ENCODE data around the gene HHIPL1.

HHIPL1 gene

GRCh38 chr14:99707921-99708320, 63.0 kb downstream of the HHIPL1 start:
- WGBS, 2 experiments (ENCODE audit: insufficient coverage in 2 of 2) = 93 to 94% methylated on average over 7 to 8 of the region's 9 CpGs
- Histone ChIP-seq H3K36me3 (ENCODE audit: control insufficient read depth, insufficient read depth, low read length) (no peaks in the 10 kb centered on the region), H3K4me3 (ENCODE audit: extremely low read depth, insufficient read depth, low read length, poor library complexity, severe bottlenecking) (no peak overlapping the region), H3K4me1 (ENCODE audit: control insufficient read depth, insufficient read depth, low read length, poor library complexity, severe bottlenecking) (no peaks in the 10 kb centered on the region), H3K27ac (ENCODE audit: low read depth, low read length, severe bottlenecking) (no peak overlapping the region), H3K9me3 (ENCODE audit: control insufficient read depth, low read length) (peaks cover 13% of the 10 kb centered on the region)

DNA sequence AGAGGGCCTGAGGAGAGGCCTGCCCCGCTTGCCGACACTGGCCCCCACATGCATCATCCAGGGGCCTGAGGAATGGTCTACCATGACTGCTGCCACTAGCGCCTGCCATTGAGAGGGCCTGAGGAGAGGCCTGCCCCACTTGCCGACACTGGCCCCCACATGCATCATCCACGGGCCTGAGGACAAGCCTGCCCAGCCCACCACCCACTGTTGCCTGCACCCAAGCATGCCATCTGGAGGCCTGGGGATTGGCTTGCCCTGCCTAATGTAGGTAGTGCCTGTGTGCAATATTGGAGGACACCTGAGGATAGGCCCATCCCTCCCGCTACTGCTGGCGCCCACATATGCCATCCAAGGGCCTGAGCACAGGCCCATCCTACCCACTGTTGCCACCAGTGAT, 63.5 kb downstream of the HHIPL1 start:
- Histone ChIP-seq H3K4me1 (ENCODE audit: control insufficient read depth, insufficient read depth, low read length, poor library complexity, severe bottlenecking) (no peaks in the 10 kb centered on the region), H3K9me3 (ENCODE audit: control insufficient read depth, low read length) (peaks cover 9% of the 10 kb centered on the region), H3K27ac (ENCODE audit: low read depth, low read length, severe bottlenecking) (no peak overlapping the region), H3K36me3 (ENCODE audit: control insufficient read depth, insufficient read depth, low read length) (no peaks in the 10 kb centered on the region), H3K4me3 (ENCODE audit: extremely low read depth, insufficient read depth, low read length, poor library complexity, severe bottlenecking) (no peak overlapping the region)
- 80 to 91% methylated on average over 5 to 7 of the region's 7 CpGs for WGBS, 2 experiments (ENCODE audit: insufficient coverage in 2 of 2)

DNA sequence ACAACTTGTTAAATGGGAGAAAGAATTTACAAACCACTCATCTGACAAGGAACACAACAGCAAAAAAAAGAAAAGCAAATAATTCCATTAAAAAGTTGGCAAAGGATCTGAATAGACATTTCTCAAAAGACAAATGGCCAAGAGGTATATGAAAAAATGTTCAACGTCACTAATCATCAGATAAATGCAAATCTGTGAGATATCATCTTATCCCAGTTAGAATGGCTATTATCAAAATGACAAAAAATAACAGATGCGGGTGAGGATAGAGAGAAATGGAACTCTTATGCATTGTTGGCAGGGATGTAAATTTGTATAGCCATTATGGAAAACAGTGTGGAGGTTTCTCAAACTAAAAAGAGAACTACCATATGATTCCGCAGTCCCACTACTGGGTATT, 69.0 kb downstream of the HHIPL1 start:
- Histone ChIP-seq H3K36me3 (ENCODE audit: control insufficient read depth, insufficient read depth, low read length) (no peaks in the 10 kb centered on the region), H3K27ac (ENCODE audit: low read depth, low read length, severe bottlenecking) (no peak overlapping the region), H3K9me3 (ENCODE audit: control insufficient read depth, low read length) (no peaks in the 10 kb centered on the region), H3K4me1 (ENCODE audit: control insufficient read depth, insufficient read depth, low read length, poor library complexity, severe bottlenecking) (no peaks in the 10 kb centered on the region), H3K4me3 (ENCODE audit: extremely low read depth, insufficient read depth, low read length, poor library complexity, severe bottlenecking) (no peak overlapping the region)
- 60% methylated on average over 1 of the region's 3 CpGs; no CpG with 5 or more reads in 1 of the 2 experiments for WGBS, 2 experiments (ENCODE audit: insufficient coverage in 2 of 2)

DNA sequence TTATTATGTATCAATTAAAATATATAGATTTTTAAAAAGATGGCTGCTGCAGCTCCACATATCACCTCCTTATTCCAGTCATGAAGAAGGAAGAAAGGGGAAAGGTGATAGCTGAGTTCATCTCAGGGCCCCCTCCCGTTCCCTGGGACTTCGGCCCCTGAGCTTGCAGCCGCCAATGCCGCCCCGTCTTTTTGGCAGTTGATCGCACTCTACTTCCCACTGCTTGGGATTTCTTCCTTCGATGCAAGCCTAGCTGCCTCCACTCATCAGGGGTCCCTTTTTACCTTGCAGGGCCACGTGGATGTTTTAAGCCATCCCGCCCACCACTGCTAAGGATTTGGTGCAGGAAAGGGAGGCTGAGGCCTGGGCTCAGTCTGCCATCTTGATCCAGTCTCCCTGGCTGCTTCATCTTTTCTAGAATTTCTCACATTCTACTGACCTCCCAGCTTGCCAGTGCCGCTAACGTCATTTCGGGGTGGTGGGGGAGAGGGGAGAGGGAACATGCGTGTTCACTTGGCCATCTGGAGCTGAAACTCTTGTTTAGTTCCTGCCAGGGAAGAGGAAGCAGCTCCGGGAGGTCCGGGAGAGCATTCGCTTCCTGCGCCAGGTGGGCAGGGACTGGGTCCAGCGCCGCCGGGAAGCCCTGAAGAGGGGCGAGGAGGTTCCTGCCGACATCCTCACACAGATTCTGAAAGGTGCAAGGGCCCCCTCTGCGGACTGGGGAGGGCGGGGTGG, 70.5 kb downstream of the HHIPL1 start:
- Histone ChIP-seq H3K36me3 (ENCODE audit: control insufficient read depth, insufficient read depth, low read length) (no peaks in the 10 kb centered on the region), H3K9me3 (ENCODE audit: control insufficient read depth, low read length) (no peaks in the 10 kb centered on the region), H3K27ac (ENCODE audit: low read depth, low read length, severe bottlenecking) (no peak overlapping the region), H3K4me3 (ENCODE audit: extremely low read depth, insufficient read depth, low read length, poor library complexity, severe bottlenecking) (no peak overlapping the region), H3K4me1 (ENCODE audit: control insufficient read depth, insufficient read depth, low read length, poor library complexity, severe bottlenecking) (no peaks in the 10 kb centered on the region)
- WGBS, 2 experiments (ENCODE audit: insufficient coverage in 2 of 2) = 95% methylated on average over 18 to 24 of the region's 24 CpGs

DNA sequence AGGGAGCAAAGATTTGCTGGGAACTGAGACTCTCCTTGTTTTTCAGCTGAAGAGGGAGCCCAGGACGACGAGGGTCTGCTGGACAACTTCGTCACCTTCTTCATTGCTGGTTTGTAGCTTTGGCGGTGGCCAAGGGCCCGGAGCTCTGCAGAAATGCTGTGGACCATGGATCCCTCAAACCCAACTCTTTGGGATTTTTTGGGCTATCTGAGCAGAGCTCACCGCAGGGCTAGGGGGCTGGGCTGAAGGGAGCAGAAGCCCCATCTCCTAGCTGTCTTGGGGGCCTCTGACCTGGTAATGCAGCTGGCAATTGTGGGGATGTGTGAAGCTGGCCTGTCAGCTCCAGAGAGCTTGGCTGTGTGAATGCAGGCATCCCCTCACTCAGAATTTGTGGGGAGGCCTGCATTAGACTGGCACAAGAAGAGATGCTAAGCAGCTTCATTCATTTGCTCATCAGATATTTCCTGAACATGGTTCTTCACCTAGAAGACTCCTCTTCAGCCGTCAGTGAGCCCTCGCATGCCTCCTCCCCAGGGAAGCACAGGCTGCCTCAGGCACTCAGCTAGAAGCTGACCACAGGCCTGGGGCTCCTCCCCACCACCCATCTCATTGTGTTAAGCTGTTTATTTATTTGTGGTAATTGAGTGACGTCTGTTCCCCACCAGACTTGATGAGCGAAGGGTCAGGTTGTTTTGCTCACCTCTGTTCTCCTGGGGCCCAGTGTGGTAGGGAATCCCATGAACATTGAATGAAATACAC, 71.3 kb downstream of the HHIPL1 start:
- 88 to 89% methylated on average over 8 to 10 of the region's 10 CpGs for WGBS, 2 experiments (ENCODE audit: insufficient coverage in 2 of 2)
- Histone ChIP-seq H3K27ac (ENCODE audit: low read depth, low read length, severe bottlenecking) (no peak overlapping the region), H3K4me1 (ENCODE audit: control insufficient read depth, insufficient read depth, low read length, poor library complexity, severe bottlenecking) (no peaks in the 10 kb centered on the region), H3K9me3 (ENCODE audit: control insufficient read depth, low read length) (no peaks in the 10 kb centered on the region), H3K4me3 (ENCODE audit: extremely low read depth, insufficient read depth, low read length, poor library complexity, severe bottlenecking) (no peak overlapping the region), H3K36me3 (ENCODE audit: control insufficient read depth, insufficient read depth, low read length) (no peaks in the 10 kb centered on the region)

- Histone ChIP-seq H3K9me3 (ENCODE audit: control insufficient read depth, low read length) (no peaks in the 10 kb centered on the region), H3K4me3 (ENCODE audit: extremely low read depth, insufficient read depth, low read length, poor library complexity, severe bottlenecking) (no peak overlapping the region), H3K36me3 (ENCODE audit: control insufficient read depth, insufficient read depth, low read length) (no peaks in the 10 kb centered on the region), H3K4me1 (ENCODE audit: control insufficient read depth, insufficient read depth, low read length, poor library complexity, severe bottlenecking) (no peaks in the 10 kb centered on the region), H3K27ac (ENCODE audit: low read depth, low read length, severe bottlenecking) (no peak overlapping the region)
- 93 to 95% methylated on average over 11 to 13 of the region's 14 CpGs for WGBS, 2 experiments (ENCODE audit: insufficient coverage in 2 of 2)
These were observed 72.1 kb downstream of the HHIPL1 start for GRCh38 chr14:99716850-99717681.

DNA sequence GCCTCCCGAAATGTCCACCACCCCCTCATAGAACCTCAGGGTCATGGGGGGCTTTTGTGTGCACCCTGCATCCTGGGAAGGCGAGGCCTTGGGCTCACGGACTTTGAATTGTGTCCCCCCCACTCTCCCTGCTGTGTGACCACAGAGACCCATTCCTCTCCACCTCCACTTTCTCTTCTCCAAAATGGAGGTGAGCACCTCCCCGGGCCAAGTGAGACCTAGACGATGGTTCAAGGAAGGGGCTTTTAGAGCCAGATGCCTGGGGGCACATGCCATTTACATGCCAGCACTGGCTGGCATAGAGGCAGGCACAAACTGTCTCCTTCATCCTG, 72.7 kb downstream of the HHIPL1 start:
- H3K27ac ChIP-seq (ENCODE audit: low read depth, low read length, severe bottlenecking) = no peak overlapping the region
- no peaks in the 10 kb centered on the region for H3K4me1 ChIP-seq (ENCODE audit: control insufficient read depth, insufficient read depth, low read length, poor library complexity, severe bottlenecking)
- 100% methylated on average over 3 to 5 of the region's 5 CpGs for WGBS, 2 experiments (ENCODE audit: insufficient coverage in 2 of 2)
- H3K4me3 ChIP-seq (ENCODE audit: extremely low read depth, insufficient read depth, low read length, poor library complexity, severe bottlenecking) = no peak overlapping the region
- H3K36me3 ChIP-seq (ENCODE audit: control insufficient read depth, insufficient read depth, low read length) = no peaks in the 10 kb centered on the region
- no peaks in the 10 kb centered on the region for H3K9me3 ChIP-seq (ENCODE audit: control insufficient read depth, low read length)

GRCh38 chr14:99718031-99718810, 73.3 kb downstream of the HHIPL1 start:
- Histone ChIP-seq H3K27ac (ENCODE audit: low read depth, low read length, severe bottlenecking) (no peak overlapping the region), H3K4me3 (ENCODE audit: extremely low read depth, insufficient read depth, low read length, poor library complexity, severe bottlenecking) (no peak overlapping the region), H3K36me3 (ENCODE audit: control insufficient read depth, insufficient read depth, low read length) (no peaks in the 10 kb centered on the region), H3K9me3 (ENCODE audit: control insufficient read depth, low read length) (no peaks in the 10 kb centered on the region), H3K4me1 (ENCODE audit: control insufficient read depth, insufficient read depth, low read length, poor library complexity, severe bottlenecking) (no peaks in the 10 kb centered on the region)
- WGBS, 2 experiments (ENCODE audit: insufficient coverage in 2 of 2) = 82 to 94% methylated on average over 10 to 11 of the region's 14 CpGs

DNA sequence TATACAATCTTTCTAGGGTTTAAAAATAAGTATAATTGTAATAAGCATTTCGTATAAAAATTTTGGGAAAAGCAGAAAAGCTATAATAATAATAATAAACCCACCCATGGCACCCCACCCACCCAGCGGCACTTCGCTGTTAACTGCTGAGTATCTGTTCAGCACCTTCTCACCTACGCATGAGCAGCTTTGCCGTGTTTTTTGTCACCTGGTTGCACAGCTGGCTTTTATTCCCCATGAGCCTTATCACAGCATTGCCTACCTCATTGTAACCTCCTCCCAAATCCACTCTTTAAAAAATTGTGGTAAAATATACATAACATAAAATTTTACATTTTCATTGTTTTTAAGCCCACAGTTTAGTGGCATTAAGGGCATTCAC, 73.9 kb downstream of the HHIPL1 start:
- no peak overlapping the region for H3K27ac ChIP-seq (ENCODE audit: low read depth, low read length, severe bottlenecking)
- no peaks in the 10 kb centered on the region for H3K4me1 ChIP-seq (ENCODE audit: control insufficient read depth, insufficient read depth, low read length, poor library complexity, severe bottlenecking)
- H3K9me3 ChIP-seq (ENCODE audit: control insufficient read depth, low read length) = no peaks in the 10 kb centered on the region
- H3K4me3 ChIP-seq (ENCODE audit: extremely low read depth, insufficient read depth, low read length, poor library complexity, severe bottlenecking) = no peak overlapping the region
- WGBS, 2 experiments (ENCODE audit: insufficient coverage in 2 of 2) = 97% methylated on average over 4 of the region's 5 CpGs; no CpG with 5 or more reads in 1 of the 2 experiments
- no peaks in the 10 kb centered on the region for H3K36me3 ChIP-seq (ENCODE audit: control insufficient read depth, insufficient read depth, low read length)

Data from mesodermal cell (in vitro differentiated cells).